H1 (cell line): ENCODE data around the gene VASN. TPM values are rescaled to one million over a fixed set of nuclear protein-coding genes. Genes with fewer than 3 reads are reported as not detected.
A peak's percentile ranks its signal among the peaks of the same experiment; 100 is the strongest.

Source experiments
- CEBPB ChIP-seq: IDR thresholded peaks from 2 replicates; pipeline ENCODE4 v1.6.1; 2012; ENCODE audit warnings: low read depth, low read length
- CHD2 ChIP-seq: IDR thresholded peaks from 2 replicates; pipeline ENCODE4 v1.6.1; 2012; ENCODE audit warnings: low read length, improper control_type of control experiment
- CREB1 ChIP-seq: IDR thresholded peaks from 2 replicates; pipeline ENCODE4 v1.6.1; 2012; ENCODE audit warnings: inconsistent platforms
- CTCF ChIP-seq, 3 experiments: IDR thresholded peaks; 1 replicate in 2 of 3; 2 replicates in 1 of 3; pipeline versions ENCODE4 v1.5.1 to v1.6.1; 2011; ENCODE audit warnings: low read length in 3 of 3, mild to moderate bottlenecking in 3 of 3, inconsistent platforms in 2 of 3, low read depth in 1 of 3, moderate library complexity in 1 of 3; ENCODE audit not compliant: insufficient read depth in 1 of 3; ENCODE audit errors: control extremely low read depth in 1 of 3
- E2F6 ChIP-seq: IDR thresholded peaks from 2 replicates; pipeline ENCODE4 v1.6.1; 2012; ENCODE audit warnings: inconsistent platforms
- FOSL1 ChIP-seq: IDR thresholded peaks from 2 replicates; pipeline ENCODE4 v1.6.1; 2011; ENCODE audit warnings: mild to moderate bottlenecking, low read depth, low read length, moderate library complexity; ENCODE audit not compliant: insufficient read depth
- GABPA ChIP-seq: IDR thresholded peaks from 2 replicates; pipeline ENCODE4 v1.6.1; 2011; ENCODE audit warnings: mild to moderate bottlenecking, low read length, moderate library complexity, borderline replicate concordance; ENCODE audit not compliant: insufficient read depth
- GTF2F1 ChIP-seq: IDR thresholded peaks from 2 replicates; pipeline ENCODE4 v1.6.1; 2012; ENCODE audit warnings: low read depth, low read length, improper control_type of control experiment, borderline replicate concordance
- HDAC2 ChIP-seq, 2 experiments: fragments of 300-600 bp in 1 of 2; sonication (generic) in 1 of 2; IDR thresholded peaks; 2 replicates each; pipeline ENCODE4 v1.6.1; 2011 to 2012; ENCODE audit warnings: low read depth in 2 of 2, low read length in 2 of 2, mild to moderate bottlenecking in 2 of 2, moderate library complexity in 2 of 2, borderline replicate concordance in 1 of 2, inconsistent platforms in 1 of 2
- JUND ChIP-seq: IDR thresholded peaks from 2 replicates; pipeline ENCODE4 v1.6.1; 2011; ENCODE audit warnings: mild to moderate bottlenecking, improper control_type of control experiment, low read length
- KDM1A ChIP-seq: fragments of 200-600, 300-600 bp; sonication (generic); IDR thresholded peaks from 2 replicates; pipeline ENCODE4 v1.7.1; 2016; ENCODE audit warnings: mild to moderate bottlenecking, low read length, borderline replicate concordance
- KDM4A ChIP-seq: IDR thresholded peaks from one replicate; pipeline ENCODE4 v1.7.1; 2012; ENCODE audit warnings: low read depth, mild to moderate bottlenecking, moderate library complexity, low read length, inconsistent platforms; ENCODE audit not compliant: severe bottlenecking
- MAFK ChIP-seq: IDR thresholded peaks from 2 replicates; pipeline ENCODE4 v1.6.1; 2012; ENCODE audit warnings: low read depth, mild to moderate bottlenecking, improper control_type of control experiment, low read length
- PHF8 ChIP-seq: fragments of 200-600 bp; sonication (generic); conservative IDR thresholded peaks from 2 replicates; pipeline ENCODE4 v1.7.1; 2012; ENCODE audit warnings: low read depth, mild to moderate bottlenecking, inconsistent platforms, low read length, moderate library complexity
- SIX5 ChIP-seq: IDR thresholded peaks from 2 replicates; pipeline ENCODE4 v1.6.1; 2011; ENCODE audit warnings: mild to moderate bottlenecking, low read depth, low read length
- SUZ12 ChIP-seq: fragments of 200-600 bp; sonication (generic); IDR thresholded peaks from 2 replicates; pipeline ENCODE4 v1.6.1; 2012; ENCODE audit warnings: mild to moderate bottlenecking, inconsistent platforms, low read length, moderate library complexity, mixed read lengths
- TAF7 ChIP-seq: optimal IDR thresholded peaks from 2 replicates; pipeline ENCODE3; 2011; ENCODE audit warnings: low read depth, mild to moderate bottlenecking, inconsistent platforms, low read length, moderate library complexity, borderline replicate concordance
- TBP ChIP-seq: IDR thresholded peaks from 2 replicates; pipeline ENCODE4 v1.6.1; 2011; ENCODE audit warnings: low read depth, low read length, improper control_type of control experiment
- TEAD4 ChIP-seq: IDR thresholded peaks from 2 replicates; pipeline ENCODE4 v1.6.1; 2012; ENCODE audit warnings: low read depth, low read length, inconsistent platforms, mixed read lengths
- polyA plus RNA-seq, 7 experiments: library from polyadenylated mRNA; depleted of rRNA in 3 of 7; stranded (reverse) in 5 of 7; unstranded in 2 of 7; fragments of >200 nt in 5 of 7; fragments of 200-250 nt in 2 of 7; gene quantifications; 1 replicate in 5 of 7; 2 replicates in 1 of 7; 4 replicates in 1 of 7; pipeline versions ENCODE4 v1.2.1 to v1.2.3, GENCODE V29; 2011 to 2013; ENCODE audit warnings: missing spikeins in 2 of 7, mixed read lengths in 2 of 7
- total RNA-seq: library from RNA; stranded (reverse); fragmentation: NEBNext Ultra II Directional; extraction: Animal tissue kit (Norgen Biotek cat#: 25700); gene quantifications from 2 replicates; pipeline ENCODE4 v1.2.1, GENCODE V29; 2021

VASN gene
- total and polyA plus RNA-seq, 2 of the 8 experiments (the other 6 are each of a cell fraction or from before 2014, with no cell fraction given), result 9.6 to 11.3 TPM

- 0 out of 4 replicates have a peak, but pooled peaks of 1 of the 2 experiments have one; percentile 41 for TF ChIP-seq HDAC2 (IDR thresholded peaks at IDR 0.05; ENCODE audit: borderline replicate concordance in 1 of 2, low read depth in 2 of 2, low read length in 2 of 2)
- TF ChIP-seq E2F6, result no peak
- peak; percentile 22 for TF ChIP-seq TAF7
- no peak for TF ChIP-seq GTF2F1
- TF ChIP-seq TBP, result peak; percentile 54; the same call in 1 of the 2 replicates
- 0 out of 2 replicates have a peak, but pooled peaks have one; percentile 16 for TF ChIP-seq KDM1A
- peak; percentile 60 to 76 (median 71) for TF ChIP-seq CTCF (IDR thresholded peaks at IDR 0.05; ENCODE audit: control extremely low read depth in 1 of 3, insufficient read depth in 1 of 3, low read depth in 1 of 3, low read length in 3 of 3)
- no peak for TF ChIP-seq MAFK
- TF ChIP-seq SUZ12, result no peak
- TF ChIP-seq GABPA, result peak; percentile 48; the same call in 1 of the 2 replicates
- no peak for TF ChIP-seq JUND
- no peak for TF ChIP-seq PHF8
- TF ChIP-seq KDM4A, result peak; percentile 52
- TF ChIP-seq CEBPB, result no peak
- no peak for TF ChIP-seq TEAD4
- TF ChIP-seq CREB1, result no peak
- TF ChIP-seq FOSL1, result no peak
- TF ChIP-seq CHD2, result no peak
- no peak for TF ChIP-seq SIX5
Observed at GRCh38 chr16:4328046-4328781, 43.4 kb upstream of the VASN start (continued).
